Peyer's patch (tissue), 4 donors: Measurements from ENCODE around the gene ZNF677.

Source experiments
- POLR2A ChIP-seq, 2 donors: fragments of 450-650 bp; IDR thresholded peaks; one replicate each; pipeline ENCODE4 v1.5.1; 2017; ENCODE audit warnings: antibody characterized with exemption in 2 of 2, mild to moderate bottlenecking in 2 of 2, moderate library complexity in 2 of 2
- TF ChIP-seq, protein P1 (sequence below), 6 experiments: fragments of 450-650 bp in 4 of 6; fragments of 200-600 bp in 2 of 6; sonication (generic) in 1 of 6; IDR thresholded peaks; one replicate each; pipeline ENCODE4 v1.5.1; 2017 to 2019; ENCODE audit warnings: antibody characterized with exemption in 6 of 6, mild to moderate bottlenecking in 3 of 6, moderate library complexity in 1 of 6

DNA sequence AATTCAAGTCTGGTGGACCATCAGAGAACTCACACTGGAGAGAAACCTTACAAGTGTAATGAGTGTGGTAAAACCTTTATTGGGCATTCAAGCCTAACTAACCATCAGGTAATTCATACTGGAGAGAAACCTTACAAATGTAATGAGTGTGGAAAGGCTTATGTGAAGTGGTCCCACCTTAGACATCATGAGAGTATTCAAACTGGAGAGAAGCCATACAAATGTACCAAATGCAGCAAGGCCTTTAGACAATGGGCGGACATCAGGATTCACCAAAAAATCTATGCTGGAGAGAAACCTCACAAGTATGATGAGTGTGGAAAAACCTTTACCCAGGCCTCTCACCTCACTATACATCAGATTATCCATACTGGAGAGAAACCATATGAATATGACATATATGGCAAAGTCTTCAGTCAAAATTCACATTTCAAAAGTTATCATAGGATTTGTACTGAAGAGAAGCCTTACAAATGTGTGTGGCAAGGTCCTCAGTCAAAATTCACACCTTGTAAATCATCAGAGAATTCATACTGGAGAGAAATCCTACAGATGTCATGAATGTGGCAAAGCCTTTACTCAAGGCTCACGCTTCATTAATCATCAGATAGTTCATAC is 41.9 kb downstream of the ZNF677 start:
- TF ChIP-seq, protein P1, sequence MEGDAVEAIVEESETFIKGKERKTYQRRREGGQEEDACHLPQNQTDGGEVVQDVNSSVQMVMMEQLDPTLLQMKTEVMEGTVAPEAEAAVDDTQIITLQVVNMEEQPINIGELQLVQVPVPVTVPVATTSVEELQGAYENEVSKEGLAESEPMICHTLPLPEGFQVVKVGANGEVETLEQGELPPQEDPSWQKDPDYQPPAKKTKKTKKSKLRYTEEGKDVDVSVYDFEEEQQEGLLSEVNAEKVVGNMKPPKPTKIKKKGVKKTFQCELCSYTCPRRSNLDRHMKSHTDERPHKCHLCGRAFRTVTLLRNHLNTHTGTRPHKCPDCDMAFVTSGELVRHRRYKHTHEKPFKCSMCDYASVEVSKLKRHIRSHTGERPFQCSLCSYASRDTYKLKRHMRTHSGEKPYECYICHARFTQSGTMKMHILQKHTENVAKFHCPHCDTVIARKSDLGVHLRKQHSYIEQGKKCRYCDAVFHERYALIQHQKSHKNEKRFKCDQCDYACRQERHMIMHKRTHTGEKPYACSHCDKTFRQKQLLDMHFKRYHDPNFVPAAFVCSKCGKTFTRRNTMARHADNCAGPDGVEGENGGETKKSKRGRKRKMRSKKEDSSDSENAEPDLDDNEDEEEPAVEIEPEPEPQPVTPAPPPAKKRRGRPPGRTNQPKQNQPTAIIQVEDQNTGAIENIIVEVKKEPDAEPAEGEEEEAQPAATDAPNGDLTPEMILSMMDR (IDR thresholded peaks at IDR 0.05), result no peak
- TF ChIP-seq POLR2A (IDR thresholded peaks at IDR 0.05), result no peak
